GM12865 (cell line): ENCODE data around the gene B4GALT2.

ENCODE experiments used
- DNase-seq: peaks from one replicate; pipeline ENCODE4 v3.0.0; 2010; ENCODE audit warnings: low read depth
- H3K4me3 ChIP-seq: 2 replicates; pipeline ENCODE4 v1.5.1; 2011; ENCODE audit warnings: mild to moderate bottlenecking, low read depth, low read length, control low read depth
- CTCF ChIP-seq: IDR thresholded peaks from 2 replicates; pipeline ENCODE4 v1.5.1; 2011; ENCODE audit warnings: low read length, control low read depth, low read depth, inconsistent platforms; ENCODE audit not compliant: insufficient read depth; ENCODE audit errors: missing control alignments

B4GALT2 gene

GRCh38 chr1:43991476-43992231 lies 12.6 kb downstream of the B4GALT2 start, which contains the start of gene CCDC24:
Gene CCDC24 (plus strand): TSS chr1:43991599. CDS start chr1:43991879, 280 bp downstream.
- peak; percentile 85 for DNase-seq
- H3K4me3 ChIP-seq, result peak within 1 kb of the TSS; percentile 62
- no peak for TF ChIP-seq CTCF

DNA sequence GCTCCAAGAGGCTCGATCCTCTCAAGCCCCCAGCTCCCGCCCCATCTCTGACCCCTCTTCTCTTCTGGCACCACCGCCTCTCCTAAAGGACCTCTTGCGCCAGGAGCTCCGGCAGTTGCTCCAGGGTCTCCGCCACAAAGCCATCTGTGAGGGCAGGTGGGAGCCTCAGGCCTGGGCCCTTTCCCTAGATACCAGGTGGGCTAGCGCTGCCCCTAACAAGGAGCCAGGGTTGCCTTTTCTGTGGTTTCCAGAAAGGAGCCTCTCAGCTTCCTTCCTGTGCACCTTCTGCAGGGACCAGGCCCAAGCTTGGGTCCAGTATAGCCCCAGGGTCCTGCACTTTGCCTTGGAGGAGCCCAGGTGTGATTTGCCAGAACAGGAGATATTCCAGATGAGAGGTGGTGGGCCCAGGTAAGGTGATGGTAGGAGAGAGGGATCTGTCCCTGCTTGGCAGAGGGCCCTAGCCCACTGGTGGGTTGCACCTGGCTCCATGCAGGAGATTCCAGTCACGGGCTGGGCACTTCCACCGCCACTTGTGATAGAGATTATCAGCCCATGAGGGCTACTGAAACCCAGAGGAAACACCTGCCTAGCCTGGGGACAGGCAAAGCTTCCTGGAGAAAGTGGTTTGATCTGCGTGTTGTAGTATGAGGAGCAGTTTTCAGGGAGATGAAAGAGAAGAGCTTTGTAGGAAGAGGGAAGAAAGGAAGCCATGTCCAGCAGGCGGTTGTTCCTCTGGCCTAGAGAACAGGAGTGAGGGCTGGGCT lies 13.4 kb downstream of the B4GALT2 start:
- no peak for DNase-seq
- TF ChIP-seq CTCF, result no peak
- peak overlapping the region; percentile 62 for H3K4me3 ChIP-seq

DNA sequence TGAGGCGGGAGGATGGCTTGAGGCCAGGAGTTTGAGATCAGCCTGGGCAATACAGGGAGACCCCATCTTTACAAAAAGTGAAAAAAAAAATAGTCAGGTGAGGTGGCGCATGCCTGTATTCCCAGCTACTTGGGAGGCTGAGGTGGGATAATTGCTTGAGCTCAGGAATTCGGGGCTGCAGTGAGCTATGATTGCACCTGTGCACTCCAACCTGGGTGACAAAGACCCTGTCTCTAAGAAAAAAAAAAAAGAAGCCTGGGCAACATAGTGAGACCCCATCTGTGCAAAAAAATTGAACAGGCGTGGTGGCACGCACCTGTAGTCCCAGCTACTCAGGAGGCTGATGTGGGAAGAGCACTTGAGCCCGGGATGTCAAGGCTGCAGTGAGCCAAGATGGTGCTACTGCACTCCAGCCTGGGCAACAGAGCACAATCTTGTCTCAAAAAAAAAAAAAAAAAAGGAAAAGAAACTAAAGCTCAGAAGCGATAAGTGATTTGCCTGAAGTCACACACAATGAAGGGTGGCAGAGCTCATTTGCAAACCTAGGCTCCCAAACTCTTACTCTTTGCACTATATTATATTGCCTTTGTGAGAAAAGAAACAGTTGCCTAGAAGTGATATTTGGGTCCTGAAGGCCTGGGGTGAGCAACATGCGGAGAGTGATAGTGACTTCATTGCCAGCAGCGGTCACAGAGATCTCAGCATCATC lies 14.3 kb downstream of the B4GALT2 start:
- DNase-seq, result no peak
- no peak for TF ChIP-seq CTCF
- no peak overlapping the region for H3K4me3 ChIP-seq

GRCh38 chr1:43994071-43994470 lies 15.1 kb downstream of the B4GALT2 start:
- no peak for DNase-seq
- no peak for TF ChIP-seq CTCF
- H3K4me3 ChIP-seq, result no peak overlapping the region

GRCh38 chr1:43994794-43995790 lies 16.1 kb downstream of the B4GALT2 start:
- peak; percentile 53 for DNase-seq
- H3K4me3 ChIP-seq, result no peak overlapping the region
- TF ChIP-seq CTCF, result peak; percentile 34
